ES-I3 (cell line): Measurements from ENCODE around the gene REL.
"Not testable (repeated sequence)": the region's sequence is repeated elsewhere in the genome, so short reads cannot be mapped to it uniquely, and the experiment has no call there.

Source experiments
- H3K36me3 ChIP-seq: 2 replicates; pipeline ENCODE4 v1.6.1; 2013; ENCODE audit warnings: mild to moderate bottlenecking, low read length, control low read depth, moderate library complexity; ENCODE audit not compliant: insufficient read depth
- H3K4me1 ChIP-seq: 2 replicates; pipeline ENCODE4 v1.6.1; 2013; ENCODE audit warnings: mild to moderate bottlenecking, control low read depth, low read length; ENCODE audit not compliant: insufficient read depth
- H3K9ac ChIP-seq: 2 replicates; pipeline ENCODE4 v1.6.1; 2013; ENCODE audit warnings: low read depth, mild to moderate bottlenecking, low read length, moderate library complexity
- H3K9me3 ChIP-seq: 2 replicates; pipeline ENCODE4 v1.6.1; 2013; ENCODE audit warnings: mild to moderate bottlenecking, low read length, moderate library complexity; ENCODE audit not compliant: control insufficient read depth, insufficient read depth

REL gene

GRCh38 chr2:60882971-60883753 is 1.8 kb downstream of the REL start:
- H3K36me3 ChIP-seq: no peaks in the 10 kb centered on the region
- peaks cover 3% of the 10 kb centered on the region; the same call in 1 of the 2 replicates for H3K4me1 ChIP-seq
- peak overlapping the region; percentile 96; the same call in 1 of the 2 replicates for H3K9ac ChIP-seq
- no peaks in the 10 kb centered on the region for H3K9me3 ChIP-seq

- Histone ChIP-seq H3K9ac (no peak overlapping the region), H3K36me3 (no peaks in the 10 kb centered on the region), H3K9me3 (no peaks in the 10 kb centered on the region), H3K4me1 (peaks cover 3% of the 10 kb centered on the region; the same call in 1 of the 2 replicates)
Observed at GRCh38 chr2:60883896-60884295, 2.5 kb downstream of the REL start.

DNA sequence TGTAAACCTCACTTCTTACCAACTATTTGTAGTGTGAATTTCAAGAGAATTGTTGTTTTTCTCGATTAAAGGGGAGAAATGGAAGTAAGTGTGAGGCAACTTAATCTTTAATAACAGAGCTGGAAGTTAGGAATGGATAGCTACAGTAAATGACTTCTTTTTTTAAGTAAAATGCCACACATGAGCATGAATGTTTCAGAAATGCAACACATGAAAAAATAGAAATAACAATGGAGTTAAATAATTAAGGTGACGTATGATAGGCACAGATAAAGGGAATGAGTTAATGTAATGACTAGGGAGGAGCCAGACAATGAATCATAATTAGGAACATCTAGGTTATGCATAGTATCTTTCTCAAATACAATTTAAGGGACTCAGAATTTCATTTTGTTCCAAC is 3.4 kb downstream of the REL start:
- peaks cover 3% of the 10 kb centered on the region; the same call in 1 of the 2 replicates for H3K4me1 ChIP-seq
- no peaks in the 10 kb centered on the region for H3K9me3 ChIP-seq
- no peak overlapping the region for H3K9ac ChIP-seq
- no peaks in the 10 kb centered on the region for H3K36me3 ChIP-seq

- Histone ChIP-seq H3K4me1 (peaks cover 3% of the 10 kb centered on the region; the same call in 1 of the 2 replicates), H3K36me3 (no peaks in the 10 kb centered on the region), H3K9me3 (no peaks in the 10 kb centered on the region), H3K9ac (no peak overlapping the region)
Observed at GRCh38 chr2:60885683-60886082, 4.3 kb downstream of the REL start.

GRCh38 chr2:60886991-60887390 is 5.6 kb downstream of the REL start:
- Histone ChIP-seq H3K9me3 (no peaks in the 10 kb centered on the region), H3K4me1 (peaks cover 3% of the 10 kb centered on the region; the same call in 1 of the 2 replicates), H3K9ac (no peak overlapping the region), H3K36me3 (no peaks in the 10 kb centered on the region)

GRCh38 chr2:60888853-60889252 is 7.5 kb downstream of the REL start:
- Histone ChIP-seq H3K36me3 (no peaks in the 10 kb centered on the region), H3K4me1 (no peaks in the 10 kb centered on the region; the same call in 1 of the 2 replicates)

DNA sequence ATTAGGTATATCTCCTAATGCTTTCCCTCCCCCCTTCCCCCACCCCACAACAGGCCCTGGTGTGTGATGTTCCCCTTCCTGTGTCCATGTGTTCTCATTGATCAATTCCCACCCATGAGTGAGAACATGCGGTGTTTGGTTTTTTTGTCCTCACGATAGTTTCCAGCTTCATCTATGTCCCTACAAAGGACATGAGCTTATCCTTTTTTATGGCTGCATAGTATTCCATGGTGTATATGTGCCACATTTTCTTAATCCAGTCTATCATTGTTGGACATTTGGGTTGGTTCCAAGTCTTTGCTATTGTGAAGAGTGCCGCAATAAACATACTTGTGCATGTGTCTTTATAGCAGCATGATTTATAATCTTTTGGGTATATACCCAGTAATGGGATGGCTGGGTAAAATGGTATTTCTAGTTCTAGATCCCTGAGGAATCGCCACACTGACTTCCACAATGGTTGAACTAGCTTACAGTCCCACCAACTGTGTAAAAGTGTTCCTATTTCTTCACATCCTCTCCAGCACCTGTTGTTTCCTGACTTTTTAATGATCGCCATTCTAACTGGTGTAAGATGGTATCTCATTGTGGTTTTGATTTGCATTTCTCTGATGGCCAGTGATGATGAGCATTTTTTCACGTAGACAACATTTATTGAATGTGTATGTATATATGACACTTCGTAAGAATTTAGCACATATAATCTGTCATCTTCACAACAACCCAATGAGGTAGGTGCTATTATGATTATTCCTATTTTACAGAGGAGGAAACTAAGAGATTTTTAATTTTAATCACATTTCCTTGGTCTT is 8.4 kb downstream of the REL start:
- not testable (repeated sequence) for H3K9me3 ChIP-seq, H3K36me3 ChIP-seq, H3K4me1 ChIP-seq, H3K9ac ChIP-seq

More at GRCh38 chr2:60888853-60889252, 7.5 kb downstream of the REL start:
- H3K9ac ChIP-seq: no peak overlapping the region
- no peaks in the 10 kb centered on the region for H3K9me3 ChIP-seq

GRCh38 chr2:60890393-60890707 is 9.0 kb downstream of the REL start:
- H3K4me1 ChIP-seq: no peaks in the 10 kb centered on the region
- no peaks in the 10 kb centered on the region for H3K9me3 ChIP-seq
- H3K9ac ChIP-seq: no peak overlapping the region
- H3K36me3 ChIP-seq: no peaks in the 10 kb centered on the region

GRCh38 chr2:60891180-60891579 is 9.8 kb downstream of the REL start:
- H3K9me3 ChIP-seq: no peaks in the 10 kb centered on the region
- H3K9ac ChIP-seq: no peak overlapping the region
- no peaks in the 10 kb centered on the region for H3K36me3 ChIP-seq
- no peaks in the 10 kb centered on the region for H3K4me1 ChIP-seq

- Histone ChIP-seq H3K4me1 (no peaks in the 10 kb centered on the region), H3K36me3 (no peaks in the 10 kb centered on the region), H3K9ac (no peak overlapping the region), H3K9me3 (no peaks in the 10 kb centered on the region)
Observed at GRCh38 chr2:60898567-60898966, 17.2 kb downstream of the REL start.

DNA sequence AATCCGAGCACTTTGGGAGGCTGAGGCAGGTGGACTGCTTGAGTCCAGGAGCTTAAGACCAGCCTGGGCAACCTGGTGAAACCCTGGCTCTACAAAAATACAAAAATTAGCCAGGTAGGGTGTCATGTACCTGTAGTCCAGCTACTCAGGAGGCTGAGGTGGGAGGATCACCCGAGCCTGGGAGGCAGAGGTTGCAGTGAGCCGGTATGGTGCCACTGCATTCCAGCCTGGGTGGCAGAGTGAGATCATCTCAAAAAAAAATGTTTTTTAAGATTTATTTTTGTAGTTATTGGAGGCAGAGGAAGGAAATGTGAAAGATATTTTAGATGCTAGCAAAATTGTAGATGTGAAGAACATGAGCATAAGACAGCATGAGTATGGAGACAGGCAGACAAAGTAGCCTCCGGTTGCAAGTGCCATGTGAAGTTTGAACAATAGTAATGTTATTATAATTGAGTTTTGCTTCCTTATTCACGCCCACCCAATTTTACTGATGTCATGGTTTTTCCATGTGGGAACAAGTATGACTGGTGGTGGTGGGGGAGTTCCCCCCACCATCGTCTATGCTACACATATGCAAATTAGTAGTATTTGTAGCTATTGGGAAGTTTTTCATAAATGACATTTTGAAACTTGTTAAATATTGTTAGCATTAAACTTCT is 18.0 kb downstream of the REL start:
- no peaks in the 10 kb centered on the region for H3K4me1 ChIP-seq
- H3K36me3 ChIP-seq: no peaks in the 10 kb centered on the region
- H3K9me3 ChIP-seq: no peaks in the 10 kb centered on the region
- H3K9ac ChIP-seq: no peak overlapping the region

DNA sequence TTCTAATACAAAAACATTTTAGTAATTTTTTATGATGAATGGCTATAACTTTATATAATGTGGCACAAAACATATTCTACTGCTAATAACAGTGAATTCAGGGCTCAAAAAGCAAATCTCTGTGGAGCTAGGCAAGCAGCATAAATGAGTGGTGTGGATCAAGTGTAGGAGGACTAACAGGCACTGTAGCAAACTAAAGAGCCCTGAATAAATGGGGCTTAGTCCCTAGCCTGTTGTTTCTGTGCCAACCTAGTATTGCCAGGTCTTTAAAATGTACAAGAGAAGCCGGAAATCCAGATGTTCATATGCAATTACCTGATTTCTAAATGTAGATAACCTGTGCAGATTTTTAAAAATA is 18.5 kb downstream of the REL start:
- Histone ChIP-seq H3K9me3 (no peaks in the 10 kb centered on the region), H3K36me3 (no peaks in the 10 kb centered on the region), H3K9ac (no peak overlapping the region), H3K4me1 (no peaks in the 10 kb centered on the region)

DNA sequence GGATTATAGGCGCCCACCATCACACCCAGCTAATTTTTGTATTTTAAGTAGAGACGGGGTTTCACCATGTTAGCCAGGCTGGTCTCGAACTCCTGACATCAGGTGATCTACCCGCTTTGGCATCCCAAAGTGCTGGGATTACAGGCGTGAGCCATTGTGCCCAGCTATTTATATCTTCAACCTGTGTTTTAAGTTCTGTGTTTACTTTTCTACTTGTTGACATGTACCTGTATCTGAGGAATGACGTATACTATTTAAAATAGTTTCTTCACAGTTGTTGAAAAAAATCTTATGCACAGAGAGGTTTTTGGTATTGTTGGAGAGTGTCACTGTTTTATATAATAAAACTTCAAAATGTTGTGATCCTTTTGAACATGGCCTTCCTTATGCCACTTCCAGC is 19.9 kb downstream of the REL start:
- not testable (repeated sequence) for H3K4me1 ChIP-seq, H3K9me3 ChIP-seq, H3K36me3 ChIP-seq, H3K9ac ChIP-seq

- not testable (repeated sequence) for H3K4me1 ChIP-seq, H3K9ac ChIP-seq, H3K9me3 ChIP-seq, H3K36me3 ChIP-seq
Observed at GRCh38 chr2:60905867-60906266, 24.5 kb downstream of the REL start.

DNA sequence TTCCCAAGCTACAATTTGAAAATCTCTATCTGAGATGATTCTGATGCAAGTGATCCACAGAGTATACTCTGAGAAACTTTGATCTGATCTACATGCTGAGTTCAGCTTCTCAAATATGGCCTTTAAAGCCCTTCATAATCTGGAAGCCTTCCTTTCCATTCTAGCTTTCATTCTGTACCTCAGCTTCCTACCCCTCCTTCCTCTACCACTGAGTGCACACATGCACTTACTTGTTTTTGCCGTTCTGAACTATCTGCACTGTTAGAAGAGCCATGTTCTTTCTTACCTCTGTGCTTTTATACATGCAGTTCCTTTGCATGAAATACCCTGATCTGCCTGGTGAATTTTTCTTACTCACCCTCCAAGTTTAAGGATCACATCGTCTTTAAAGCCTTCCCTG is 25.0 kb downstream of the REL start:
- Histone ChIP-seq H3K4me1 (no peaks in the 10 kb centered on the region), H3K9me3 (no peaks in the 10 kb centered on the region), H3K9ac (no peak overlapping the region), H3K36me3 (no peaks in the 10 kb centered on the region)
